Caco-2 (cell line): ENCODE data around the gene PDLIM4. TPM values are rescaled to one million over a fixed set of nuclear protein-coding genes. Genes with fewer than 3 reads are reported as not detected.

Experiments
- BruUV-seq: library from RNA; stranded (reverse); fragments of 400-500 nt; replicated peaks from 2 replicates; lab custom pipeline; 2021; lab: Mats Ljungman, UMichigan
- CTCF ChIA-PET: fragments of 300-600 bp; sonication (Branson Sonifier 250); formaldehyde crosslinking; loops from one replicate; lab custom pipeline; 2022; ENCODE audit warnings: antibody characterized with exemption; lab: Charles Lee
- POLR2A ChIA-PET: fragments of 300-600 bp; sonication (Branson Sonifier 250); formaldehyde crosslinking; loops from one replicate; lab custom pipeline; 2022; ENCODE audit warnings: antibody characterized with exemption; lab: Charles Lee
- DNase-seq, 2 experiments: peaks; one replicate each; pipeline versions ENCODE4 v3.0.0 to v3.0.0-alpha.2; 2020 to 2022
- H3K27me3 ChIP-seq: replicated peaks from 2 replicates; pipeline ENCODE4 v1.6.0; 2011; ENCODE audit warnings: low read length; ENCODE audit not compliant: control insufficient read depth, insufficient read depth
- H3K36me3 ChIP-seq: 2 replicates; pipeline ENCODE4 v1.5.1; 2011; ENCODE audit warnings: low read length; ENCODE audit not compliant: control insufficient read depth, insufficient read depth
- H3K4me1 ChIP-seq: fragments of 250-450 bp; sonication (Bioruptor Pico); 2 replicates; pipeline ENCODE4 v1.5.1; 2020; ENCODE audit warnings: mild to moderate bottlenecking
- H3K4me3 ChIP-seq: 2 replicates; pipeline ENCODE4 v1.5.1; 2011; ENCODE audit warnings: low read depth, mild to moderate bottlenecking, control low read depth, low read length
- H3K9me3 ChIP-seq: fragments of 250-450 bp; sonication (Bioruptor Pico); 2 replicates; pipeline ENCODE4 v1.5.1; 2020; ENCODE audit warnings: mild to moderate bottlenecking, moderate library complexity
- H3K27ac Mint-ChIP-seq: one replicate; pipeline ENCODE4 v1.8.0; 2022; ENCODE audit warnings: mixed read lengths; ENCODE audit not compliant: unreplicated experiment
- H3K27me3 Mint-ChIP-seq: one replicate; pipeline ENCODE4 v1.8.0; 2022; ENCODE audit warnings: mixed read lengths; ENCODE audit not compliant: insufficient read depth, unreplicated experiment
- H3K36me3 Mint-ChIP-seq: one replicate; pipeline ENCODE4 v1.8.0; 2022; ENCODE audit warnings: mild to moderate bottlenecking, mixed read lengths; ENCODE audit not compliant: insufficient read depth, unreplicated experiment
- H3K4me1 Mint-ChIP-seq: one replicate; pipeline ENCODE4 v1.8.0; 2022; ENCODE audit warnings: low read depth, mixed read lengths; ENCODE audit not compliant: unreplicated experiment
- H3K4me3 Mint-ChIP-seq: one replicate; pipeline ENCODE4 v1.8.0; 2022; ENCODE audit warnings: mild to moderate bottlenecking, moderate library complexity, mixed read lengths; ENCODE audit not compliant: unreplicated experiment
- H3K9me3 Mint-ChIP-seq: one replicate; pipeline ENCODE4 v1.8.0; 2022; ENCODE audit warnings: mixed read lengths; ENCODE audit not compliant: unreplicated experiment
- intact Hi-C: fragments of 100-400 bp; cut with micrococcal nuclease; formaldehyde crosslinking; loops from one replicate; pipeline ENCODE4 v1.10.0; 2022; ENCODE audit not compliant: unreplicated experiment
- total RNA-seq: library from RNA; stranded (reverse); gene quantifications from 2 replicates; pipeline ENCODE4 v1.2.3, GENCODE V29; 2022
- TF ChIP-seq, protein P1 (sequence below), 2 experiments: fragments of 200-600 bp in 1 of 2; IDR thresholded peaks; 1 replicate in 1 of 2; 2 replicates in 1 of 2; pipeline versions ENCODE4 v1.5.1 to v1.8.0; 2011 to 2022; ENCODE audit warnings: antibody characterized with exemption in 1 of 2, control low read depth in 1 of 2, inconsistent platforms in 1 of 2, low read depth in 1 of 2, low read length in 1 of 2, mild to moderate bottlenecking in 1 of 2, moderate library complexity in 1 of 2; ENCODE audit not compliant: insufficient read depth in 1 of 2, severe bottlenecking in 1 of 2, unreplicated experiment in 1 of 2

Gene PDLIM4
- total RNA-seq, 1 experiment from 2014 or later = not detected

DNA sequence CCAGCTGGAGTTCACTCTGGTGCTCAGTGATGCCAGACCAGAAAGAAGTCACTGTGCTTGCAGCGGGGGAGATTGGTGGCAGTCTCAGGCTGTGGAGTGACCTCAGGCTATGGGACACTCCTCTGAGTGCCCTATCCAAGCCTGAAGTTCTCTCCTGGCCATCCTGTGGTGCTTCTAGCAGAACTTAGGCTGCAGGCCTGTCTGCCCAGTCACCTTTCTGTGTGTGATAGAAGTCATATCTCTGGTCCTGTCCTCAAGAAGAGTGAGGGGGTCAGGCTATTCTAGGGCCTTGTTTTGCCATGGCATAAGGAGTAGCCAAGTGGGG lies 9.3 kb downstream of the PDLIM4 start:
- Mint-ChIP-seq H3K4me1 (no peaks in the 10 kb centered on the region), H3K9me3 (no peaks in the 10 kb centered on the region), H3K27ac (no peak overlapping the region), H3K36me3 (no peaks in the 10 kb centered on the region), H3K27me3 (no peaks in the 10 kb centered on the region), H3K4me3 (no peak overlapping the region)
- ChIA-PET POLR2A (no interaction called here), CTCF (no interaction called here)
- TF ChIP-seq, protein P1, sequence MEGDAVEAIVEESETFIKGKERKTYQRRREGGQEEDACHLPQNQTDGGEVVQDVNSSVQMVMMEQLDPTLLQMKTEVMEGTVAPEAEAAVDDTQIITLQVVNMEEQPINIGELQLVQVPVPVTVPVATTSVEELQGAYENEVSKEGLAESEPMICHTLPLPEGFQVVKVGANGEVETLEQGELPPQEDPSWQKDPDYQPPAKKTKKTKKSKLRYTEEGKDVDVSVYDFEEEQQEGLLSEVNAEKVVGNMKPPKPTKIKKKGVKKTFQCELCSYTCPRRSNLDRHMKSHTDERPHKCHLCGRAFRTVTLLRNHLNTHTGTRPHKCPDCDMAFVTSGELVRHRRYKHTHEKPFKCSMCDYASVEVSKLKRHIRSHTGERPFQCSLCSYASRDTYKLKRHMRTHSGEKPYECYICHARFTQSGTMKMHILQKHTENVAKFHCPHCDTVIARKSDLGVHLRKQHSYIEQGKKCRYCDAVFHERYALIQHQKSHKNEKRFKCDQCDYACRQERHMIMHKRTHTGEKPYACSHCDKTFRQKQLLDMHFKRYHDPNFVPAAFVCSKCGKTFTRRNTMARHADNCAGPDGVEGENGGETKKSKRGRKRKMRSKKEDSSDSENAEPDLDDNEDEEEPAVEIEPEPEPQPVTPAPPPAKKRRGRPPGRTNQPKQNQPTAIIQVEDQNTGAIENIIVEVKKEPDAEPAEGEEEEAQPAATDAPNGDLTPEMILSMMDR (IDR thresholded peaks at IDR 0.05; ENCODE audit: insufficient read depth in 1 of 2, low read depth in 1 of 2, low read length in 1 of 2, severe bottlenecking in 1 of 2, unreplicated experiment in 1 of 2) = no peak
- H3K9me3 ChIP-seq = no peaks in the 10 kb centered on the region
- H3K4me1 ChIP-seq = peaks cover 6% of the 10 kb centered on the region
- H3K27me3 ChIP-seq = no peaks in the 10 kb centered on the region
- H3K36me3 ChIP-seq = no peaks in the 10 kb centered on the region
- no TSS peak for BruUV-seq
- no peak overlapping the region for H3K4me3 ChIP-seq
- peak in 1 of 2 experiments; percentile 24 for DNase-seq
- intact Hi-C loops = no loop called here

DNA sequence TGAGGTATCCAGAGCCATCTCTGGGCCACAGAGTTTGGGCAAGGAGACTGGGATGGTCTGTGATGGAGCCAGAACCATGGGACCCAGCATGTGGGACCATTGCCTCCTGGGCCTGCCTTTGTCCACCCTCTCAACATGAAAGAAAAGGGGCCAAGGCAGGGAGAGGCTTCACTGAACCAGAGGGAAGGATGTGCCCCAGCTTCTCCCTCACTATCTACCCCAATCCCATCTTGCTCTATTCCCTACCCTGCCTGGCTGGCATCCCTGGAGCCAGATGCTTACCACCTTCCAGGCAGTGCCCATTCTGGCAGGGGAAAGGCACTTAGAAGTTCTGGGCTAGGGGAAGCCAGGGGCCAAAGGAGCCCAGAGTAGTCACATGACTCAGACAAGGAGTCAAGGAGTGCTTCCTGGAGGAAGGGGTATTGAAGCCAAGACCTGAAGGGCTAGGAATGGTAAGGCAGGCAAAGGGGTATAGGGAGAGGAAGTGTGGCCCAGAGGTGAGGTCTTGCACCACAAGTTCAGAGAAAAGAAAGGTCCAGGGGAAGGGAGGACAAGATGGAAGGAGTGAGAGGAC lies 9.8 kb downstream of the PDLIM4 start:
- Histone ChIP-seq H3K27me3 (no peaks in the 10 kb centered on the region), H3K36me3 (no peaks in the 10 kb centered on the region), H3K4me1 (peaks cover 6% of the 10 kb centered on the region), H3K9me3 (no peaks in the 10 kb centered on the region), H3K4me3 (no peak overlapping the region)
- Mint-ChIP-seq H3K27me3 (no peaks in the 10 kb centered on the region), H3K4me1 (no peaks in the 10 kb centered on the region), H3K9me3 (no peaks in the 10 kb centered on the region), H3K36me3 (no peaks in the 10 kb centered on the region), H3K4me3 (no peak overlapping the region), H3K27ac (peak overlapping the region; percentile 3)
- peak in 1 of 2 experiments; percentile 21 for DNase-seq
- BruUV-seq = no TSS peak
- POLR2A ChIA-PET = no interaction called here
- CTCF ChIA-PET = no interaction called here
- intact Hi-C loops = no loop called here
- TF ChIP-seq, protein P1 (IDR thresholded peaks at IDR 0.05; ENCODE audit: insufficient read depth in 1 of 2, low read depth in 1 of 2, low read length in 1 of 2, severe bottlenecking in 1 of 2, unreplicated experiment in 1 of 2) = no peak

DNA sequence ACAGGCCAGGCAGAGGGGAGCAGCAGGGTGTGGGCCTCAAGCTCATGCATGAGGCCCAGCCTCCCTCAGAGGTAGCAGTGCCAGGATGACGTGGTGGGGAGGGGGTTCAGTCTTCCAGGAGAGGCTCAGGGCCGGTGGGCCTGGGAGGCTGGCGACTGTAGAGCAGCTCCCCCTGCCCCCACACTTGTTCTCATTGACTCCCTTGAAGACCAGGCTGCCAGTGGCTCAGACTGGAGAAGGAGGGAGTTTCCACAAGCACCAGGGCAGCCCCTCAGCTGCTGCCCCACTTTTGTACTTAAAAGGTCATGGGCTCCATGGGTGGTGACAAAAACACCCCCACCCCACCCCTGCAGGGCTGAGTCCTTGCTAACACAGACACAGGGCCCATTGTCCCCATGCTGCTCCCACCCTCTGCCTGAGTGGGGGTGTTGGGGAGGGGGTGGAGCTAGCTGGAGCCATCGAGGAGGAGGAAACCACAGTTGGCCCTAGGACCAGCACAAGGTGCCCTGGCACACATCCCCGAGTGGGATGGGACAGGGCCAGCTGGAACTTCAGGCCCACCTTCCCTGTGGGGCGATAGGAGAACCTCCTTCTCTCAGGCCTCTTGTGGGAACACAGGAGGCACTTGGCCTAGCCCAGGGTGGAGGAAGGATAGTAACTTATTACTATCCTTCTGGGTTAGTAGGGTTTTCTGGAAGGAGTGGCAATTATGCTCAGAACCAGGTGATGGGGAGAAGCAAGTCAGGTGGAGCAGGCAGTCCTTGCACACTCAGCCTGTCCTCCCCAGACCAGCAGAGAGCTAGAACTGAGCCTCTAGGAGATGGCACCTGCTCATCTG lies 10.7 kb downstream of the PDLIM4 start:
- ChIA-PET CTCF (interaction anchor here (0.7 kb wide), 1 partner anchor 30 kb away, joined by 3 read pairs; no protein-coding TSS in a partner anchor), POLR2A (no interaction called here)
- H3K9me3 Mint-ChIP-seq = no peaks in the 10 kb centered on the region
- DNase-seq = peak in 1 of 2 experiments; percentile 27
- intact Hi-C loops = no loop called here
- Histone ChIP-seq H3K36me3 (no peaks in the 10 kb centered on the region), H3K4me1 (peaks cover 10% of the 10 kb centered on the region), H3K4me3 (no peak overlapping the region), H3K27me3 (no peaks in the 10 kb centered on the region), H3K9me3 (no peaks in the 10 kb centered on the region)
- no peak overlapping the region for H3K4me3 Mint-ChIP-seq
- H3K36me3 Mint-ChIP-seq = no peaks in the 10 kb centered on the region
- peak overlapping the region; percentile 3 for H3K27ac Mint-ChIP-seq
- BruUV-seq = no TSS peak
- H3K27me3 Mint-ChIP-seq = no peaks in the 10 kb centered on the region
- TF ChIP-seq, protein P1 (IDR thresholded peaks at IDR 0.05; ENCODE audit: insufficient read depth in 1 of 2, low read depth in 1 of 2, low read length in 1 of 2, severe bottlenecking in 1 of 2, unreplicated experiment in 1 of 2) = no peak
- H3K4me1 Mint-ChIP-seq = peaks cover 6% of the 10 kb centered on the region
